H54 (cell line): Measurements from ENCODE around the gene RGPD3.
"Not testable (repeated sequence)": the region's sequence is repeated elsewhere in the genome, so short reads cannot be mapped to it uniquely, and the experiment has no call there.

Source experiments
- DNase-seq: peaks from one replicate; pipeline ENCODE4 v3.0.0; 2011; ENCODE audit warnings: low spot score, mixed read lengths; ENCODE audit not compliant: insufficient read length
- FAIRE-seq: peaks from 3 replicates; lab custom pipeline; 2011; peaks lifted over from hg19 to GRCh38; lab: Jason Lieb, UNC
- POLR2A ChIP-seq: IDR thresholded peaks from 2 replicates; pipeline ENCODE4 v1.6.1; 2011; ENCODE audit warnings: low read depth, mild to moderate bottlenecking, low read length

The RGPD3 gene

DNA sequence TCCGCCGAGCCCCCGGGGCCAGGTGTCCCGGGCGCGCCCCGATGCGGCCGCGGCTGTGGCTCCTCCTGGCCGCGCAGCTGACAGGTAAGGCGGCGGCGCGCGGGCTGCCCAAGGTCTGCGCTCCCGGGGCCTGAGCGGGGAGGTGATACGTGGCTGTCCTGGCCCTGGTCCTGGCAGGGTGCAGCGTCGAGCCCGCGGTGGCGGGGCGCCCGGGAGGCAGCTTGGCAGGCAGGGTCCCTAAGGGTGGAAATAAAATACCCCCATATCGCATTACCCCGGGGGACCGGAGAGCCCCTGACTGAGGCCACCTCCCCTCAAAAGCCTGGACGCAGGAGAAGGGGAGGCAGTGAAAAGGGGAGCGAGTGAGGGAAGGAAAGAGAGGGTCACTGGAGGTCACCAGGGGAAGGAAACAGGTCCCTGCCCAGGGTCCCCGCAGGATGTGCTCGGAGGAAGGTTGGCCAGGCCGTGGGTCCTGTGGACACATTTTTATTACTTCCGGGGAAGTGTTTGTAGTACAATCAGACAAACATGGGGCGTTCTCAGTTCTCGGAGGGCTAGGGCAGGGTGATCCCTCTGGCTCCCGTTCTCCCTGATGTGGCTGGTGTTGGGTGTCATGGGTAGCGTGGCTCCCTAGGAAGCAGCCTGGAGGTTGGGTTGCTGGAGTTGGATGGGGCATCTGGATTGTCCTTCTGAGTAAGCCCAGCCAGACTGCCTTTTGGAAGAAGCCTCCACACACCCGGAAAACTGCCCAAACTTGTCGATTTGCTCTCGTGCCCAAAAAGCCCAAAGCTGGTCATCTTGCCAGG, 19.4 kb upstream of the RGPD3 start:
- not testable (repeated sequence) for FAIRE-seq, DNase-seq

DNA sequence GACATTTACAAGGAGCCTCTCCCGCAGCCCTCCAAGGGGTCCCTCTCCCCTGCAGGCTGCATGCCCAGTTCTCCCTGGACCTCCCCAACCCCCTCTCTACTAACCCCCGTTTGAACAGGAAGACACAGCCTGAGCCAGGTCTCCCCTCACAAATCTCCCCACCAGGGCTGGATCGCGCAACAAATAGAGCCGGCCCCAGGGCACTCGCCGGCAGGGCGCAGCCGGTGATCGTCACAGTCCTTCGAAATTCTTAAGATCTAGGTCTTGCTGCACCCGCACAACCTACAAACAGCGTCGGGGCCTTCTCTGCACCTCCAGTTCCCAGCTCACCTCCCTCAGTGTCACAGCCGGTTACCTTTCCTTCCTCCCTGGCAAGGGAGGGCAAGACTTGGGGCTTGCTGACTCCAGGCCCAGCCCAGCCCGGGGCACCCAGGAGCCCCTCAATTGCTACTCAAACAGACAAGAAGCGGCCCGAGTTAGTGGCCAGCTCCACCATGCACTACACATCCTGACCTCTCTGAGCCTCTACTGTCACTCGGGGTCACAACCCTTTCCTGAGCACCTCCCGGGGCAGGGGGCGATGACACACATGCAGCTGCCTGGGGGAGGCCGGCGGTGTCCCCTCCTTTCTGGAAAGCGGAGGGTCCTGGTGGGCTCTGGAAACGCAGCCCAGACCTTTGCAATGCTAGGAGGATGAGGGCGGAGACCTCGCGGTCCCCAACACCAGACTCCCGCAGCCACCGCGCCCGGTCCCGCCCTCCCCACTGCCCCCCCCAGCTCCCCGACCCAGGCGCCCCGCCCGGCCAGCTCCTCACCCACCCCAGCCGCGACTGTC, 18.6 kb upstream of the RGPD3 start, which contains the start of gene CD8B2:
CD8B2 (plus strand) TSS at position 814 of the 835 bp plus-strand sequence. CDS start 63 bp downstream, outside the sequence.
- not testable (repeated sequence) for FAIRE-seq, DNase-seq

DNA sequence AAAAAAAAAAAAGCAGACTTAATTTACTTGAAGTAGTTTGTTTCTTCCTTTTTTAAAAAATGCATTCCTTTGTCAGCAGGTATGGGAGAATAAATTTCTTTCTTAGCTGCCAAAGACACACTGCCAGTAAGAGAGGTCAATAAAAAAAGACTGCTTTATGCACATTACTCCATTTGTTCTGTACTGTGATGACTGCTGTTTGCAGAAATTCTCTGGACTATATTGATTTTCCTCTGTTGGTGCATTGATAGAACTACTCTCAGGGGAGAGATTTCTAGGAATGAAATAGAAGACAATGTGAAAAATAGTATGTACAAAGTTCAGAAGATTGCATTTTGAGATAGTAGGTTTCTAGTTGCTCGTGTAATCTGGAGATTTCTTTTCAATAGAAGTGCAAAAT, 11.3 kb upstream of the RGPD3 start:
- DNase-seq, FAIRE-seq: not testable (repeated sequence)

DNA sequence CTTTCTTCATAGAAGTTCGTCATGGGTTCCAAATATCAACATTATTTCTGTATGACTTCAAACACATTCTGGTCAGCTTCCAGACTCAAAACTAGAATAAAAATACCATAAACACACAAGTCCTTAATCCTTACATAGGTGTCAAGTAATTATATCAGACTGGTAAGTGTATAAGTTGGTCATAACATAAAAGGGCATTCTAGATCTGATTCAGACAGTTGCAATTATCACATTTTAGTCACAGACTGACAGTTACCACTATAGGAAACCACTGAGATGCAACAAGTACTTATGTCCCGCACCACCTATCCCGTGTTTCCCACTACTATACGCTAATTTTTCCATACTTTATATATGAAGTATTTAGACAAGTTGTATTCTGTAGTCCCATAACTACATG, 9.4 kb upstream of the RGPD3 start:
- not testable (repeated sequence) for FAIRE-seq, DNase-seq

DNA sequence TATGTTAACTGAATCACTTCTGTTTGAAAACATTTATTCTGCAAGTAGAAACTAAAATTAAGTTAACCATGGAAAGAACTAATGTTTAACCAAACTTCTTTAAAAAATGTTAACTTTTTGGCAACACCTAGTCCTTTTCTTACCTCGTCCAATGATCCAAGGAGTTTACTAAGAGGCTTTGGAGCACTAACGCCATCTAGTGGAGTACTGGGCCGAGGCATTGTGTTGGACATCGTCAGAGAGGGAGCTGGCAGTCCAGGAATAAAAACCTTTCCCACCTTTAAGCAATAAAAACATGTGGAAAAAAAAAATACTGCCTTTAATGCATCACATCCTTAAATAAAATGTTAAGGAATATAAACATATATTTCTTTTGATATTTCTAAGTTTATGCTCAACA, 2.4 kb upstream of the RGPD3 start:
- not testable (repeated sequence) for DNase-seq, FAIRE-seq

DNA sequence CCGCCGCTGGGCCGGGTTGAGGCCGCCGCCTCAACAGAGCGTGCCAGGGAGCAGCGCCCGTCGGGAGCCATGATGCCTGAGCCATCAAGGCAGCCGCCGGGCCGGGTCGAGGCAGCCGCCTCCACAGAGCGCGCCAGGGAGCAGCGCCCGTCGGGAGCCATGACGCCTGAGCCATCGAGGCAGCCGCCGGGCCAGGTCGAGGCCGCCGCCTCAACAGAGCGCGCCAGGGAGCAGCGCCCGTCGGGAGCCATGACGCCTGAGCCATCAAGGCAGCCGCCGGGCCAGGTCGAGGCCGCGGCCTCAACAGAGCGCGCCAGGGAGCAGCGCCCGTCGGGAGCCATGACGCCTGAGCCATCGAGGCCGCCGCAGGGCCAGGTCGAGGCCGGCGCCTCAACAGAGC, 697 bp downstream of the RGPD3 start:
- FAIRE-seq, DNase-seq: not testable (repeated sequence)

DNA sequence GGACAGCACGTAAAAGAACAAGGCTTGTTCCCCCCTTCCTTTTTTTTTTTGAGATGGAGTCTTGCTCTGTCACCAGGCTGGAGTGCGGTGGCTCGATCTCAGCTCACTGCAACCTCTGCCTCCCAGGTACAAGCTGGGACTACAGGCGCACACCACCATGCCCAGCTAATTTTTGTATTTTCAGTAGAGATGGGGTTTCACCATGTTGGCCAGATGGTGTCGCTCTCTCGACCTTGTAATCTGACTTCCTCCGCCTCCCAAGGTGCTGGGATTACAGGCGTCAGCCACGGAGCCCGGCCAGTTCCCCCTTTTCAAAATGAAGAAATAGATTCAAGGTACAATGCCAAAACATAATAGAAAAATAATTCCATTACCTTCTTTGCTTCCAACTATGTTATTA, 6.3 kb downstream of the RGPD3 start:
- not testable (repeated sequence) for FAIRE-seq, DNase-seq

DNA sequence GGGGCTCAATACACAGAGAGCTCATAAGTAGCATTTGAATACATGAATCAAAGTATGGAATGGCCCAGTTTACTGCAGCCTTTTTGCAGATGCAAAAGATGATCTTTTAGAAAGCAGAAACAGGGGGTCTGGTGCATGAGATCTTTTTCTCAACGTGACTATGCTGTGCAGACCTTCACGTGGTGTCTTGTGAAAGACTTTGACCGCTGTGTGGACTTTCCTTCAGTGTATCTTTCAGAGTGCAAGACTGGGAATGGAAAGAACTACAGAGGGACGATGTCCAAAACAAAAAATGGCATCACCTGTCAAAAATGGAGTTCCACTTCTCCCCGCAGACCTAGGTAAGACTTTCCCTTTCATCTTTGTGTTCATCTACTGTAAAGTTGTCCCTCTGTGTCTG, 77.5 kb downstream of the RGPD3 start:
- not testable (repeated sequence) for DNase-seq, FAIRE-seq

DNA sequence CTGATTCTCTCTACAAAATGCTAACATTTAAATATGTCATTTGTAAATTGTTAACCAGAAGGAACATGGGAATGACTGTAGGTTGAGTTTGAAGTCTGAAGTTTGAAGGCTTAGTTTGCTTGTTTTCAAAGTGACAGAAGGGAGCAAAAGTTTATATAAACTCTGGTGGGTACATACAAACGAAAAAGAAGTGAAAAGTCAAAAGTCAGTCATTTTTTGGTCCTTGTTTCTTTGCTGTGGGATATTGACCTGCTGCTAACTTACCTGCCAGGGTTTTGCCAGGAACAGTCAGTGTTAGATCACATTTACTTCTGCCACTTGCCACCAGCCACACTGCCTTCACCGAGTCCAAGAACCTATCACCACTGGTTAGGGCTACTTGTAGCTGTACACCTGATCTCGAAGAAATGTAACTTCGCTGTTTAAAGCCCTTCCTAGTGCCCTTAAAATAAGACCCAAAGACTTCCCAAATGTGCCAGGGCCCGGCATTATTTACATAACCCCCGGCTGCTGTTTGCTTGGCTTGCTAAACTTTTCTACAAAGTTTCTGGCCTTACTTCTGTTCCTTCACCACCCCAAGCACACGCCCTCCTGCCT, 79.3 kb downstream of the RGPD3 start:
- FAIRE-seq, DNase-seq: not testable (repeated sequence)

DNA sequence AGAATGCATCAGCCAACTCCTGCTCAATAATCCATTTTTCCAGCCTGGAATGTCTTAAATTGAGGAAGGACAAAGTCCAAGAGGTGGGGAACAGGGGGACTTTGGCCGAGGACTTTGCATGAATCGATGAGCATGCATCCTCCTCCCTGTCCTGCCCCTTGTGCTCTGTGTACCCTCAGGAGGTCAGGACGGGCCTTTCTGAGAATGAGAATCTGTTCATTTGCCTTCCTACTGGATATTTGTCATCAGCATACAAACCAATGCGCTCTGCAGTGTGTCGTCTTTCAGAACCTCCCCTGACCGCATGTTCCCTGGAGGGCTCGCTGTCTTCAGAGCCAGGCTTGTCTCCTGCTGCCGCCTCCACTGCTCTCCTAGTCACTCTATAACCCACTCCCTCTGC, 83.7 kb downstream of the RGPD3 start:
- not testable (repeated sequence) for DNase-seq, FAIRE-seq

DNA sequence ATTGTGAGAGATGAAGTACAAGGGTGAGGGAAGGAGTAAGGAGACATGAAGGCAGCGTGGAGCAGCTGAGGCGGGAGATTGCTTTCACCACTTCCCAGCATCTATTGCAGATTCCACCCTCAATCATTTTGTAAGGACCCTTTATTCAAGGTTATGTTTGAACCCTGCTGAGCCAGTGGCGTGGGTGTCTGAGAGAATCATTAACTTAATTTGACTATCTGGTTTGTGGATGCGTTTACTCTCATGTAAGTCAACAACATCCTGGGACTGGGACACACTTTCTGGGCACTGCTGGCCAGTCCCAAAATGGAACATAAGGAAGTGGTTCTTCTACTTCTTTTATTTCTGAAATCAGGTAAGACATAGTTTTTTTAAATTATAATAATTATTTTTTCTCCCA, 86.3 kb downstream of the RGPD3 start:
- DNase-seq = not testable (repeated sequence)

DNA sequence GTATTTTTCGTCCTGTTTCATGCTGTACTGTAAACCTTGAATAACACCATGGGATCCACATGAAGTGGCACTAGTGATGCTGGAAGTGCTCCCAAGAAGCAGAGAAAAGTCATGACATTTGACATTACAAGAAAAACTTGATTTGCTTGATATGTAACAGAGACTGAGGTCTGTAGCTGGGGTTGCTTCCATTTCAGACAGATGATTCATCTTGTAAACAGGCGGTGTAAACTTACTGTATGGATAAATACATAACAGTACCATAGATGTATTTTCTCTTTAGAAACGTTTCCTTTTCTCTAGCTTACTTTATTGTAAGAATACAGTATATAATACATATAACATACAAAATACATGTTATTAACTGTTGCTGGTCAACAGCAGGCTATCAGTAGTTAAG, 88.6 kb downstream of the RGPD3 start:
- FAIRE-seq, DNase-seq: not testable (repeated sequence)

More for the DNA sequence above, 86.3 kb downstream of the RGPD3 start:
- FAIRE-seq = not testable (repeated sequence)

DNA sequence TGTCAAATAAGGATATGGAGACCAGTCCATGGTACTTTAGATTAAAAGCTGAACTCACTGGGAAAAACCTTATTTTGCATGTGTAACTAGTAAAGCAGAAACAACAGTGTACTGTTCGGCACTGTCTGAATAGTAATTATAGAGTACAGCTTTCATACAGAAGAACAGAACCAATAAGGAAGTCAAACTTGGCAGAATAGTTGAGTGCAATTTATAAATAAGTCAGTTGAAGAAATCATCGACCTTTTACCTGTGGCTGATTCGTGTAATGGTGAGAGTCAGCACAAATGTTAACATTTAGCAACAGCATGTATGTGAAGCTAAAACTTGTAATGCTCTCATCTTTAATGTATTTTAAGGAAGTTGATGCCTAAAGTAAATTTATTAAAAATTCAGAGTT, 99.0 kb downstream of the RGPD3 start:
- not testable (repeated sequence) for FAIRE-seq, DNase-seq

DNA sequence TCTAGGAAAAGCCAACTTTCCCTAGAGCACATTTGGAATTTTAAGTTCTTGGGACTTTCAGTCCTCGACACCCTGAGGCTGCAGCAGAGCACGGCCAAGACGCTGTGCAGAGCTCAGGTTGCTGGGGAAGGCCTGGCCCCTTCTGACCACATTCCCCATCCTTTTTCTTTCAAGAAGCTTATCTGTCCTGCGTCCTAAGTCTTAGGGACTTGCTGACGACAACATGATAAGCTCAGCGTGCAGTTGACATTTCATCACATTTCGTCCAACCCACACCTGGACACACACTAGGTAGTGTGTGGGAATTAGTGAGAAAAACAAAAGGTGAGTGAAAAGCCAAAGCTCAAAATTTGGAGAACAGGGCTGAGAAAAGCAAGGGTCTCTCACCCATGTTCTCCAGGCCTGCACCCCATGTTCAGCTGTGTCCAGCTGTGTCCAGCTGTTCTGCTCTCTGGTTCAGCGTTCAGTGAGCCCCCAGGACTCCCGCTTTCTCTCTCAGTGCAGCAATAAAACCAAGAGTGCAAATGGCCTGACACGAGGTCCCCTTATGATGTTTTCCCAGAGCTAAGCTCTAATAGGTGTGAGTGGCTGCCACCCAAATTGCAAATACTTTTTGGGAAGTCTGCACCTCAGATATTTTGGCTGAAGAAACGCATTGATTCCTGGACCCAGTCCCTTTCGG, 101.9 kb downstream of the RGPD3 start:
- DNase-seq (no peak), FAIRE-seq (no peak)
- TF ChIP-seq POLR2A = no peak
